OCI-LY1 (cell line): Measurements from ENCODE around the gene DBN1.

ENCODE experiments used
- H2AFZ ChIP-seq: fragments of 200-600 bp; sonication (generic), shearing (Covaris generic); 2 replicates; pipeline ENCODE4 v1.6.0; 2014; ENCODE audit warnings: antibody characterized with exemption, mild to moderate bottlenecking, low read length
- H3F3A ChIP-seq: fragments of 200-600 bp; sonication (generic), shearing (Covaris generic); 2 replicates; pipeline ENCODE4 v1.6.0; 2014; ENCODE audit warnings: mild to moderate bottlenecking, antibody characterized with exemption, low read length, moderate library complexity; ENCODE audit not compliant: insufficient read depth
- H3K27ac ChIP-seq: fragments of 200-600 bp; sonication (generic); 2 replicates; pipeline ENCODE4 v1.5.1; 2014; ENCODE audit warnings: low read length, mixed run types, mild to moderate bottlenecking, low read depth; ENCODE audit not compliant: poor library complexity, severe bottlenecking
- H3K27me3 ChIP-seq: fragments of 200-600 bp; sonication (generic); 2 replicates; pipeline ENCODE4 v1.6.0; 2014; ENCODE audit warnings: antibody characterized with exemption, mild to moderate bottlenecking, low read length, moderate library complexity; ENCODE audit not compliant: insufficient read depth
- H3K36me3 ChIP-seq: fragments of 200-600 bp; sonication (generic); 2 replicates; pipeline ENCODE4 v1.6.1; 2014; ENCODE audit warnings: mild to moderate bottlenecking, antibody characterized with exemption, low read length, moderate library complexity, mixed read lengths; ENCODE audit not compliant: insufficient read depth
- H3K4me1 ChIP-seq: fragments of 200-600 bp; sonication (generic); 2 replicates; pipeline ENCODE4 v1.5.1; 2014; ENCODE audit warnings: mild to moderate bottlenecking, low read length, moderate library complexity; ENCODE audit not compliant: insufficient read depth, severe bottlenecking
- H3K4me2 ChIP-seq: fragments of 200-600 bp; sonication (generic), shearing (Covaris generic); 2 replicates; pipeline ENCODE4 v1.6.1; 2014; ENCODE audit warnings: low read length
- H3K4me3 ChIP-seq: fragments of 200-600 bp; sonication (generic); 2 replicates; pipeline ENCODE4 v1.5.1; 2014; ENCODE audit warnings: low read length, low read depth, mild to moderate bottlenecking, mixed read lengths; ENCODE audit not compliant: poor library complexity, severe bottlenecking
- H3K79me2 ChIP-seq: fragments of 200-600 bp; shearing (Covaris generic); 2 replicates; pipeline ENCODE4 v1.6.1; 2016; ENCODE audit warnings: mixed run types, low read length, mixed read lengths; ENCODE audit not compliant: insufficient read depth
- H3K9ac ChIP-seq: fragments of 200-600 bp; sonication (generic), shearing (Covaris generic); 2 replicates; pipeline ENCODE4 v1.6.1; 2014; ENCODE audit warnings: mild to moderate bottlenecking, low read length, mixed read lengths
- H3K9me2 ChIP-seq: fragments of 200-600 bp; sonication (generic), shearing (Covaris generic); 2 replicates; pipeline ENCODE4 v1.6.1; 2014; ENCODE audit warnings: low read depth, mild to moderate bottlenecking, low read length, mixed read lengths
- H3K9me3 ChIP-seq: fragments of 200-600 bp; shearing (Covaris generic); 2 replicates; pipeline ENCODE4 v1.6.1; 2014; ENCODE audit warnings: low read length, mixed read lengths
- H4K20me1 ChIP-seq: fragments of 200-600 bp; sonication (generic), shearing (Covaris generic); 2 replicates; pipeline ENCODE4 v1.6.0; 2016; ENCODE audit warnings: mild to moderate bottlenecking, low read length; ENCODE audit not compliant: insufficient read depth
- EZH2 ChIP-seq: fragments of 200-600 bp; sonication (generic), shearing (Covaris generic); IDR thresholded peaks from 2 replicates; pipeline ENCODE4 v1.8.0; 2017; ENCODE audit warnings: borderline replicate concordance, mixed run types, mild to moderate bottlenecking, antibody characterized with exemption, low read length, moderate library complexity, mixed read lengths
- TF ChIP-seq, protein P1 (sequence below): fragments of 200-600 bp; sonication (generic), shearing (Covaris generic); IDR thresholded peaks from 2 replicates; pipeline ENCODE4 v1.5.1; 2017; ENCODE audit warnings: mild to moderate bottlenecking, antibody characterized with exemption, low read length, moderate library complexity, mixed read lengths

Gene DBN1

DNA sequence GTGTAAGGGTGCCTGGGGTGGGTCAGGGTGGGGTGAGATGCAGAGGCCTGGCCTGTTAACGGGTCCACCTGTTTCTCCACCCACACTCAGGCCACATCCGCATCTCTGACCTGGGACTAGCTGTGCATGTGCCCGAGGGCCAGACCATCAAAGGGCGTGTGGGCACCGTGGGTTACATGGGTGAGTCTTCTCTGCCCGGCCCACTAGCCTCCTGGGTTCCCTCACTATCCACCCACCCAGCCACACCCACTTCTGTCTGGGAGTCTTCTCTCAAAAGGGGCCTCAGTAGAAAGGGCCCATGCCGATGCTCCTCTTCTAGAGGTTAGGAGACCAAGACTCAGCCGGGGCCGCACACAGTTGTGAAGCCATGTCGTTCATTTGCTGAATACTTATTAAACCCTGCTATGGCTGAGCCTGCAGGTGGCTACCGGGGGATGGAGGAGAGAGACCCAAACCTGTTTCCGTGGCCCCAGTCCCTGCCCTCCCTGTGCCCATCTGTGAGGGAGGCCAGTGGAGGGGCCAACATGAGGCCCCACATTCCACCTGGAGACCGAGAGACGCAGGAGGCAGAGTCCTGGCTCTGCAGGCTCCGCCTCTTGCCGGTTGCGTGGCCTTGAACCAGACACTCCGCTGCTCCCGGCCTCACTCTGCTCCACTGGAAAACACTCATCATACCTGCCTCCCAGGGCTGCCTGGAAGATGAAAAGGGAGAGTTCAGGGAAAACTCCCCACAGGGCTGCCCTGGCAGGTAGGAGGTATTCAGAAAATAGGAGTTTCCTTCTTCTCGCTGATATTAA is 38.3 kb downstream of the DBN1 start:
- H3K9me2 ChIP-seq, result no peaks in the 10 kb centered on the region
- H3K36me3 ChIP-seq, result peaks cover 76% of the 10 kb centered on the region
- H3K4me1 ChIP-seq, result peaks cover 23% of the 10 kb centered on the region
- no peak overlapping the region for H2AFZ ChIP-seq
- TF ChIP-seq, protein P1, sequence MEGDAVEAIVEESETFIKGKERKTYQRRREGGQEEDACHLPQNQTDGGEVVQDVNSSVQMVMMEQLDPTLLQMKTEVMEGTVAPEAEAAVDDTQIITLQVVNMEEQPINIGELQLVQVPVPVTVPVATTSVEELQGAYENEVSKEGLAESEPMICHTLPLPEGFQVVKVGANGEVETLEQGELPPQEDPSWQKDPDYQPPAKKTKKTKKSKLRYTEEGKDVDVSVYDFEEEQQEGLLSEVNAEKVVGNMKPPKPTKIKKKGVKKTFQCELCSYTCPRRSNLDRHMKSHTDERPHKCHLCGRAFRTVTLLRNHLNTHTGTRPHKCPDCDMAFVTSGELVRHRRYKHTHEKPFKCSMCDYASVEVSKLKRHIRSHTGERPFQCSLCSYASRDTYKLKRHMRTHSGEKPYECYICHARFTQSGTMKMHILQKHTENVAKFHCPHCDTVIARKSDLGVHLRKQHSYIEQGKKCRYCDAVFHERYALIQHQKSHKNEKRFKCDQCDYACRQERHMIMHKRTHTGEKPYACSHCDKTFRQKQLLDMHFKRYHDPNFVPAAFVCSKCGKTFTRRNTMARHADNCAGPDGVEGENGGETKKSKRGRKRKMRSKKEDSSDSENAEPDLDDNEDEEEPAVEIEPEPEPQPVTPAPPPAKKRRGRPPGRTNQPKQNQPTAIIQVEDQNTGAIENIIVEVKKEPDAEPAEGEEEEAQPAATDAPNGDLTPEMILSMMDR, result no peak
- TF ChIP-seq EZH2, result no peak
- H3K79me2 ChIP-seq, result no peaks in the 10 kb centered on the region
- no peaks in the 10 kb centered on the region for H4K20me1 ChIP-seq
- H3K27ac ChIP-seq, result no peak overlapping the region
- H3K27me3 ChIP-seq, result no peaks in the 10 kb centered on the region
- H3K9me3 ChIP-seq, result no peaks in the 10 kb centered on the region
- no peak overlapping the region for H3K9ac ChIP-seq
- no peak overlapping the region for H3K4me3 ChIP-seq
- no peaks in the 10 kb centered on the region for H3F3A ChIP-seq
- no peak overlapping the region for H3K4me2 ChIP-seq

DNA sequence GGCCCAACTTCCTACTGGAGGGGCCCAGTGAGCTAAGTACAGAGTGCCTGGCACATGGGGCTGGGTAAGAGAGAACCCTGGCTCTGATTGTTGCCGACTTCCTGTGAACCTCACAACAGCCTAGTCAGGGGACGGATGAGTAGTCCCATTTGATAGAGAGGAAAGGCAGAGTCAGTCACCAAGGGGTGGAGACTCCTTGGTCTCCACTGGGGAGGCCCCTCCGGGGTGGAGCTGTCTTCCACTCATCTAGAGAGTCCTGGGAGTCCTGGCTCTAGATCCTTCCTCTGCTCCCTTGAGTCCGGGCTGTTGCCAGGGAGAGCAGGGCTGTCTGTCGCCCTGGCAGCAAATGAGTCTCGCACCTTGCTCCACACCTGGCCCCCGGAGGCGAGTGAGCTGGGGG is 39.0 kb downstream of the DBN1 start:
- Histone ChIP-seq H3K27ac (no peak overlapping the region), H3K9ac (no peak overlapping the region), H4K20me1 (no peaks in the 10 kb centered on the region)

DNA sequence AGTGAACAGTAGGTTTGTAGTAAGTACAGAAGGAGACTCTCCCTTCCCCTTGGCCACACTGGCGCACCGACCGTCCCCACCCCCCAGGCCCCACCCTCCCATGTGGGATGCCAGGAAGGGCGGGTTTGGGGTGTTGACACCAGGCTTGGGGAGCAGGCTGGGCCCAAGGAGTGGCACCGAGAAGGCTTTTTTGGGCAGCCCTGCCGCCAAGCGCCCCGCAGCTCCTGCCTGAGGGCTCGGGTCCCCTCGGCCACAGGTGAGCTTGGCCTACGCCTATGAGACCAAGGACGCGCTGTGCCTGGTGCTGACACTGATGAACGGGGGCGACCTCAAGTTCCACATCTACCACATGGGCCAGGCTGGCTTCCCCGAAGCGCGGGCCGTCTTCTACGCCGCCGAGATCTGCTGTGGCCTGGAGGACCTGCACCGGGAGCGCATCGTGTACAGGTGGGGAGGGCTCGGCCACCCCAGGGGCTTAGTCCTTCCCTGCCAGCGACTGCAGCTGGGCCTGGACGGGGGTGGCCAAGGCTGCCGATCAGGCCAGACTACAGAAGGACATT is 39.7 kb downstream of the DBN1 start:
- no peak overlapping the region for H2AFZ ChIP-seq
- H3K27me3 ChIP-seq, result no peaks in the 10 kb centered on the region
- no peaks in the 10 kb centered on the region for H3K9me3 ChIP-seq
- H3K9me2 ChIP-seq, result no peaks in the 10 kb centered on the region
- peaks cover 37% of the 10 kb centered on the region for H3K4me1 ChIP-seq
- no peaks in the 10 kb centered on the region for H4K20me1 ChIP-seq
- no peak overlapping the region for H3K27ac ChIP-seq
- H3K4me2 ChIP-seq, result no peak overlapping the region
- no peak overlapping the region for H3K9ac ChIP-seq
- H3F3A ChIP-seq, result no peaks in the 10 kb centered on the region
- H3K79me2 ChIP-seq, result no peaks in the 10 kb centered on the region
- TF ChIP-seq EZH2, result no peak
- TF ChIP-seq, protein P1, result no peak
- peaks cover 74% of the 10 kb centered on the region for H3K36me3 ChIP-seq
- no peak overlapping the region for H3K4me3 ChIP-seq

More for the DNA sequence above, 39.0 kb downstream of the DBN1 start:
- Histone ChIP-seq H3K9me2 (no peaks in the 10 kb centered on the region), H3K27me3 (no peaks in the 10 kb centered on the region), H3K36me3 (peaks cover 78% of the 10 kb centered on the region), H2AFZ (no peak overlapping the region), H3K4me2 (no peak overlapping the region), H3K4me1 (peaks cover 30% of the 10 kb centered on the region), H3K4me3 (no peak overlapping the region), H3K79me2 (no peaks in the 10 kb centered on the region), H3F3A (no peaks in the 10 kb centered on the region), H3K9me3 (no peaks in the 10 kb centered on the region)
- no peak for TF ChIP-seq EZH2
- TF ChIP-seq, protein P1, result no peak
